HTERT RPE-1 (cell line): ENCODE measurements around the gene LCK.
"Not testable (repeated sequence)": the region's sequence is repeated elsewhere in the genome, so short reads cannot be mapped to it uniquely, and the experiment has no call there.

Experiments used
- in situ Hi-C: fragments of 300-500 bp; cut with MboI; formaldehyde crosslinking; loops from 4 replicates; pipeline ENCODE4 v1.14.3; 2020; ENCODE audit warnings: low sequenced_read_pairs

Gene LCK

DNA sequence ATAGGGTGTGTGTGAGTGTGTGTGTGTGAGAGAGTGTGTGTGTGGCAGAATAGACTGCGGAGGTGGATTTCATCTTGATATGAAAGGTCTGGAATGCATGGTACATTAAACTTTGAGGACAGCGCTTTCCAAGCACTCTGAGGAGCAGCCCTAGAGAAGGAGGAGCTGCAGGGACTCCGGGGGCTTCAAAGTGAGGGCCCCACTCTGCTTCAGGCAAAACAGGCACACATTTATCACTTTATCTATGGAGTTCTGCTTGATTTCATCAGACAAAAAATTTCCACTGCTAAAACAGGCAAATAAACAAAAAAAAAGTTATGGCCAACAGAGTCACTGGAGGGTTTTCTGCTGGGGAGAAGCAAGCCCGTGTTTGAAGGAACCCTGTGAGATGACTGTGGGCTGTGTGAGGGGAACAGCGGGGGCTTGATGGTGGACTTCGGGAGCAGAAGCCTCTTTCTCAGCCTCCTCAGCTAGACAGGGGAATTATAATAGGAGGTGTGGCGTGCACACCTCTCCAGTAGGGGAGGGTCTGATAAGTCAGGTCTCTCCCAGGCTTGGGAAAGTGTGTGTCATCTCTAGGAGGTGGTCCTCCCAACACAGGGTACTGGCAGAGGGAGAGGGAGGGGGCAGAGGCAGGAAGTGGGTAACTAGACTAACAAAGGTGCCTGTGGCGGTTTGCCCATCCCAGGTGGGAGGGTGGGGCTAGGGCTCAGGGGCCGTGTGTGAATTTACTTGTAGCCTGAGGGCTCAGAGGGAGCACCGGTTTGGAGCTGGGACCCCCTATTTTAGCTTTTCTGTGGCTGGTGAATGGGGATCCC, 22.5 kb downstream of the LCK start:
- in situ Hi-C loops = no loop called here

DNA sequence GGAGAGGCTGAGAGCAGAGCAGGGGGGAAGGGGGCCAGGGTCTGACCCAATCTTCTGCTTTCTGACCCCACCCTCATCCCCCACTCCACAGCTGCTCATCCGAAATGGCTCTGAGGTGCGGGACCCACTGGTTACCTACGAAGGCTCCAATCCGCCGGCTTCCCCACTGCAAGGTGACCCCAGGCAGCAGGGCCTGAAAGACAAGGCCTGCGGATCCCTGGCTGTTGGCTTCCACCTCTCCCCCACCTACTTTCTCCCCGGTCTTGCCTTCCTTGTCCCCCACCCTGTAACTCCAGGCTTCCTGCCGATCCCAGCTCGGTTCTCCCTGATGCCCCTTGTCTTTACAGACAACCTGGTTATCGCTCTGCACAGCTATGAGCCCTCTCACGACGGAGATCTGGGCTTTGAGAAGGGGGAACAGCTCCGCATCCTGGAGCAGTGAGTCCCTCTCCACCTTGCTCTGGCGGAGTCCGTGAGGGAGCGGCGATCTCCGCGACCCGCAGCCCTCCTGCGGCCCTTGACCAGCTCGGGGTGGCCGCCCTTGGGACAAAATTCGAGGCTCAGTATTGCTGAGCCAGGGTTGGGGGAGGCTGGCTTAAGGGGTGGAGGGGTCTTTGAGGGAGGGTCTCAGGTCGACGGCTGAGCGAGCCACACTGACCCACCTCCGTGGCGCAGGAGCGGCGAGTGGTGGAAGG, 23.7 kb downstream of the LCK start:
- in situ Hi-C loops = no loop called here

DNA sequence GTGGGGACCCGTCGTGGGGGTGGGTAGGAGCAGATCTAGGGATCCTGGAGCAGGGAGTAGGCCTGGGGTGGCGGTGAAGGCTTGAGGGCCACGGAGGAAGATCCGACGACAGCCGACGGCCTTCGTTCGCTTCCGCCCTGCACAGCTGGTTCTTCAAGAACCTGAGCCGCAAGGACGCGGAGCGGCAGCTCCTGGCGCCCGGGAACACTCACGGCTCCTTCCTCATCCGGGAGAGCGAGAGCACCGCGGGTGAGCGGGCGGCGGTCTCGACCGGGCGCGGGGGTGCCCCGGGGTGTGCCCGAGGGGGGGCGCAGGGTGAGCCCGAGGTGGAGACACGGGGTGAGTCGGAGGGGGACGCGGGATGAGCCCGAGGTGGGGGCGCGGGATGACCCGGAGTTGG, 24.4 kb downstream of the LCK start:
- in situ Hi-C loops = no loop called here

DNA sequence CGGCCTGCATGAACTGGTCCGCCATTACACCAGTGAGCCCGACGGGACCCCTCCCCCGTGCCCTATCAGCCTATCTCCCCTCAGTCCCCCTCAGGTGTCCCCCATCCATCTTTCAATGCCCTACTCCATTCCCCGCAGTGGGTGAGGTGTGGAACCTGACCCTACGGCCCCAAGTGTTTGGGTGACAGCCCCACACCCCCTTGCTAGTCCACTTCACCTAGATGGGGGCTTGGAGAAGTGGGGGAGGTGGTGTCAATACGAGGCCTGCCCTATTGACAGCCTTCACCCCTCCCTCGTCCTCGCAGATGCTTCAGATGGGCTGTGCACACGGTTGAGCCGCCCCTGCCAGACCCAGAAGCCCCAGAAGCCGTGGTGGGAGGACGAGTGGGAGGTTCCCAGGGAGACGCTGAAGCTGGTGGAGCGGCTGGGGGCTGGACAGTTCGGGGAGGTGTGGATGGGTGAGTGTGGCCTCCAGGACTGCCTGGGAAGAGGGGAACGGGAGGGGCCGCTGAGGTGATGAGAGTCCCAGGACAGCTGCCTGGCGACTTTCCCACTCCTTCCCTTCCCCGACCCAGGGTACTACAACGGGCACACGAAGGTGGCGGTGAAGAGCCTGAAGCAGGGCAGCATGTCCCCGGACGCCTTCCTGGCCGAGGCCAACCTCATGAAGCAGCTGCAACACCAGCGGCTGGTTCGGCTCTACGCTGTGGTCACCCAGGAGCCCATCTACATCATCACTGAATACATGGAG, 25.1 kb downstream of the LCK start:
- in situ Hi-C loops = no loop called here

DNA sequence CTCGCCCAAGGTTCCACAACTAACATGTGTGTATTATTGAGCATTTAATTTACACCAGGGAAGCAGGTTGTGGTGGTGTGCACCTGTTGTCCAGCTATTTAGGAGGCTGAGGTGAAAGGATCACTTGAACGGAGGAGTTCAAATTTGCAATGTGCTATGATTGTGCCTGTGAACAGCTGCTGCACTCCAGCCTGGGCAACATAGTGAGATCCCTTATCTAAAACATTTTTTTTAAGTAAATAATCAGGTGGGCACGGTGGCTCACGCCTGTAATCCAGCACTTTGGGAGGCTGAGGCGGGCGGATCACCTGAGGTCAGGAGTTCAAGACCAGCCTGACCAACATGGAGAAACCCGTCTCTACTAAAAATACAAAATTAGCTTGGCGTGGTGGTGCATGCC, 33.7 kb downstream of the LCK start:
- in situ Hi-C loops = not testable (repeated sequence)

DNA sequence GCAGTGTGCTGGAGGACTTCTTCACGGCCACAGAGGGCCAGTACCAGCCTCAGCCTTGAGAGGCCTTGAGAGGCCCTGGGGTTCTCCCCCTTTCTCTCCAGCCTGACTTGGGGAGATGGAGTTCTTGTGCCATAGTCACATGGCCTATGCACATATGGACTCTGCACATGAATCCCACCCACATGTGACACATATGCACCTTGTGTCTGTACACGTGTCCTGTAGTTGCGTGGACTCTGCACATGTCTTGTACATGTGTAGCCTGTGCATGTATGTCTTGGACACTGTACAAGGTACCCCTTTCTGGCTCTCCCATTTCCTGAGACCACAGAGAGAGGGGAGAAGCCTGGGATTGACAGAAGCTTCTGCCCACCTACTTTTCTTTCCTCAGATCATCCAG, 34.6 kb downstream of the LCK start:
- in situ Hi-C loops = no loop called here

DNA sequence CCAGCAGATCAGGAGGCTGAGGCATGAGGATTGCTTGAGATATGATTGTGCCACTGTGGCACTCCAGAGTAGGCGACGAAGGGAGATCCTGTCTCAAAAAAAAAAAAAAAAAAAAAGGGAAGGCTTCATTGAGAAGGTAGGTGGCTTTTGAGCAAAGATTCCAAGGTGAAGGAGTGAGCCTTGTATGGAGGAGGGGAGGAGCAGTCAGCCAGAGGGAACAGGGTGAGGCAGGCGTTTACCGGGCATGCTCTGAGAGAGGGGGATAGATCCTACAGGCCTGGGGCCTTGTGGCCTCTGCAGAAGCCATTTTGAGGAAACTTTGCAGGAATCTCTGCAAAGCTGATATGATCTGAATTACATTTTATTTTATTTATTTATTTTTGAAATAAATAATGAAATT, 35.7 kb downstream of the LCK start:
- in situ Hi-C loops = no loop called here

DNA sequence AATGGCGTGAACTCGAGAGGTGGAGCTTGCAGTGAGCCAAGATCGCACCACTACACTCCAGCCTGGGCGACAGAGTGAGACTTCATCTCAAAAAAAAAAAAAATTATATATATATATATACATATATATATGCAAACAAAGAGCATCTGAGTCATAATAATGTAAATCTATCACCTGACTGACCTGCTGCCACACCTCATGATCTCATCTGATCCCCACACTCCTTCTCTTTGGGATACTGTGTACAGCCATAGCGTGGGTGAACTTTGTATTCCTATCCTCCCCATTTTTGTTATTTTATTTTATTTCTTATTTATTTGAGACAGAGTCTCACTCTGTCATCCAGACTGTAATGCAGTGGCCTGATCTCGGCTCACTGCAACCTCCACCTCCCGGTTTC, 38.2 kb downstream of the LCK start:
- in situ Hi-C loops = no loop called here

DNA sequence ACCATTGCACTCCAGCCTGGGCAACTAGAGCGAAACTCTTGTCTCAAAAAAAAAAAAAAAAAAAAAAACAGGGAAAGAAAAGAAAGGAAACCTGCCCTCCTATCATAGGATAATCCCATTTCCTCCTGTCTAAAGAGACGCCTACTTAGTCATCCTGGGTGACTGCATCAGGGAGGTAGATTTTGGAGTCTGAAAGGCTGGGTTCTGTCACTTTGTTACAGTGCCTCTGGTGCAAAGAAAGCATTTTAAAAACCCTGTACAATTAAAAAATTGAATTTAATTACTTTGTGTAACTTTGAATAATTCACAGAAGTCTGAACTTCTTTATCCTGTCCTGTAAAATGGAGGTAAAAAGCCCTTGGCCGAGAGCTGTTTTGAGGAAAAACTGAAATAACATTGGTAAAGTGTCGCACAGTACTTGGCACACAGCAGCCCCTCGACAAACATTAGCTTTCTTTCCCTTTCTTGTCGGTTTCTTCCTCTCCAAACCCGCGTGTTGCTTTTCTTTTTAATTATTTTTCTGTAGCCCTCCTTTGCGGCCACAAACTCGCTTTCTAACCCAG, 40.2 kb downstream of the LCK start:
- in situ Hi-C loops = no loop called here

DNA sequence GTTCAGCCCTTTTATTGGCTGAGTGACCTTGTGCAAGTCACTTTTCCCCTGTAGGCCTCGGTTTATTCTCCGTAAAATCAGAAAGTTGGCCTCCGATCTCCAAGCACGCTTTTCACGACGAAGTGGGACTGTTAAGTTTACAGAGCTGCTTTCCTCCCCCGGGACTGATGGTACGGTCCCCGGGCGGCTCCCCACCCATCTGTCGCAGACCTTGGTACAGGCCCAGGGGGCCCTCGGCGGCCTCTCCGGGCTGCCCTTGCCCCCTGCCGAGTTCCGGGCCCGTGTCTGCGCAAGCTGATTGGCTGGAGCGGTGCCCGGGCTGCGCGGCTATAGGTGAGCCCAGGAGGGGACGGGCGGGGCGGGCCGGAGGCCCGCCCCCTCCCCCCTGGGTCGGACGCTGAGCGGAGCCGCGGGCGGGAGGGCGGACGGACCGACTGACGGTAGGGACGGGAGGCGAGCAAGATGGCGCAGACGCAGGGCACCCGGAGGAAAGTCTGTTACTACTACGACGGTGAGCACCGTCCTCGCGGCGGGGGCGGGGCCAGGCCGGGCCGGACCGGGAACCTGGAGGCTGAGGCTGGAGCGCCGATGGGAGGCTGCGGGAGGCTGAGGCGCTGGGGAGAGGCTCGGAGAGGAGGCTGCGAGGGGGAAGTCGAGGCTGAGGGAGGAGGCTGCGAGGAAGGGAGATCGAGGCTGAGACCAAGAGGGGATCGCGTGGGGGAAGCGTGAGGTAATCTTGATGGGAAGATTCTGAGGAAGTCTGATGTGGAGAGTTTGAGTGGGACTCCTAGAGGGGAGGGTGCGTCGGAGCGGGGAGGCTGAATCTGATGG, 40.9 kb downstream of the LCK start, which contains the start of gene HDAC1:
Gene HDAC1, plus strand, starts transcription at position 376 of the 831 bp plus-strand sequence. Its CDS starts 87 bp downstream, at position 463.
- in situ Hi-C loops = no loop called here

DNA sequence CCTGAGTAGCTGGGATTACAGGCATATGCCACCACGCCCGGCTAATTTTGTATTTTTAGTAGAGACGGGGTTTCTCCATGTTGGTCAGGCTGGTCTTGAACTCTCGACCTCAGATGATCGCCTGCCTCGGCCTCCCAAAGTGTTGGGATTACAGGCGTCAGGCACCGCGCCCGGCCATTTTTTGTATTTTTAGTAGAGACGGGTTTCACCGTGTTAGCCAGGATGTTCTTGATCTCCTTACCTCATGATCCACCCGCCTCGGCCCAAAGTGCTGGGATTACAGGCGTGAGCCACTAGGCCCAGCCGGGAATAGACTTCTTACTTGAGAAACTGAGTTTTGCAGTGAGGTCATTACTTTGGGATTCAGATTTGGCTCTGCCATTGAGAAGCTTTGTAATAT, 47.1 kb downstream of the LCK start:
- in situ Hi-C loops = not testable (repeated sequence)

DNA sequence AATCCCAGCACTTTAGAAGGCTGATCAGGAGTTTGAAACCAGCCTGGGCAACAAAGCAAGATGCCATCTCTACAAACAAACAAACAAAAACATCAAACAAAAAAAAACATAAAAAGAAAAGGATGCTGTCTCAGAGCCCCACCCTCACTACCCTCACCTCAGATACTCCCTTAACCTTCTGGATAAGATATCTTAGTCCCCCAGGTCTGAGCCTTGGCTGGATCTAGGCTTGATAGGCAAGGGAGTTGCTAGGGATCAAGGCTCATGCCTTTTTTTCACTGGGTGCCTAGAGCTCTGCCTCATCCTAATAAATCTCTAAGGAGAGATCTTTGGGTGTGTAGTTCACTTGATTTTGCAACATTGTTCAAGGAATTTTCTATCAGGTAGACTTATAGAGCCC, 48.3 kb downstream of the LCK start:
- in situ Hi-C loops = no loop called here

DNA sequence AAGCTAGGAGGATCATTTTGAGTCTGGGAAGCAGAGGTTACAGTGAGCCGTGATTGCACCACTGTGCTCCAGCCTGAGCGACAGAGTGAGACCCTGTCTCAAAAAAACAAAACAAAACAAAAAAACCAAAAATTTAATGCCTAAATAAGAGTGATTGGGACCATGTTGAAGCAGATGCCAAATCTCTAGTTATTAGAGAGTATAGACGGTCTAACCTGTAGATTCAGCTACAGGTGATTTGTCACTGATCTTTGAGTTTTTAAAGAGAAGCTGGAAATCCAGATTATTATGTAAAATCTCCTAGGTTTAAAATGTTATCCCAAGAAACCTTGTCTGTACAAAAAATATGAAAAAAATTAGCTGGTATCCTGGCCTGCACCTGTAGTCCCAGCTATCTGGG, 52.3 kb downstream of the LCK start:
- in situ Hi-C loops = no loop called here

DNA sequence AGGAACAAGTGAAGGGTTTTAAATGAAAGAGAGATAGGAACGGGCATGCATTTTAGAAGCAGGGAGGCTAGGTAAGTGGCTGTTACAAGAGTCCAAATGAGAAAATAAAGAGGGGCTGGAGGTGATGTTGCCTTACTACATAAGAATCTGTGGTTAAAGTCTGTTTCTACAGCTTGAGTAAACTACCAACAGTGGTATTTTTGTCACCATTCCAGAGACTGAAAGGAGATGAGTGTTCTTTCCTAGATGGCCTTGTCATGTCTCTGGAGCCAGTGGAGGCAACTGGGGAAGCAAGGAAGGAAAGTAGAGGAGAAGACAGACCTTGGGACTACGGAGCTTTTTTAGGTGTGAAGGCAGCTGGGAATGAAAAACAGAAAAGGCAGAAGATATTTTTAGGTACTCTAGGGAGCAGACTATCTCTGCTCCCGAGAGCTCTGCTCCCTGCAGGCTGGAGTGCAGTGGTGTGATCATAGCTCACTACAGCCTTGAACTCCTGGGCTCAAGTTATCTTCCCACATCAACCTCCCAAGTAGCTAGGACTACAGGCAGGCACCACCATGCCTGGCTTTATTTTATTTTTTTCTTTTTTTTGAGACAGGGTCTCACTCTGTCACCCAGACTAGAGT, 53.0 kb downstream of the LCK start:
- in situ Hi-C loops = no loop called here

DNA sequence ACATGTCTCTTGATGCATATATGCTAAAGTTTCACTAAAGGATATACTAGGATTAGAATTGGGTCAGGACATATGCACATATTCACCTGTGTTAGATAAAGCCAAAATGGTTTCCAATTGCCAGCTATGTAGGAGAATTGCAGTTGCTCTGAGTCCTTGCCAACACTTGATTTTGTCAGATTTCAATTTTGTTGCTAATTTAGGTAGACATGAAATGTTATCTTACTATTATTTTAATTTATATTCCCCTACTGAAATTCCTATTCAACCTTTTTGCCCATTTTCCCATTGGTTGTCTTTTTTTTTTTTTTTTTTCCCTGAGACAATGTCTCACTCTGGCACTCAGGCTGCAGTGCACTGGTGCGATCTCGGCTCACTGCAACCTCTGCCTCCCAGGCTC, 54.2 kb downstream of the LCK start:
- in situ Hi-C loops = no loop called here

DNA sequence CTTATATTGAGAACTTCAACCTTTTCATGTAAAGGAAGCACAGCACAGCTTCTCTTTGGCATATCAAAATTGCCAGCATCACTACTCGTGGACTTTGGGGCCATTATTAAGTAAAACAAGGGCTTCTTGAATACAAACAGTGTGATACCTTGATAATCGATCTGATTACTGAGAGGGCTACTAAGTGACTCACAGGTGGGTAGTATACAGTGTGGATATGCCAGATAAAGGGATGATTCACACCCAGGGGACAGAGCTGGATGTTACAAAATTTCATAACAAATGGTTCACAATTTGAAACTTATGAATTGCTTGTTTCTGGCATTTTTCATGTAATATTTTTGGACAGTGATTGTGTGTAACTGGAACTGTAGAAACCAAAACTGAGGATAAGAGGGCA, 56.3 kb downstream of the LCK start:
- in situ Hi-C loops = no loop called here

DNA sequence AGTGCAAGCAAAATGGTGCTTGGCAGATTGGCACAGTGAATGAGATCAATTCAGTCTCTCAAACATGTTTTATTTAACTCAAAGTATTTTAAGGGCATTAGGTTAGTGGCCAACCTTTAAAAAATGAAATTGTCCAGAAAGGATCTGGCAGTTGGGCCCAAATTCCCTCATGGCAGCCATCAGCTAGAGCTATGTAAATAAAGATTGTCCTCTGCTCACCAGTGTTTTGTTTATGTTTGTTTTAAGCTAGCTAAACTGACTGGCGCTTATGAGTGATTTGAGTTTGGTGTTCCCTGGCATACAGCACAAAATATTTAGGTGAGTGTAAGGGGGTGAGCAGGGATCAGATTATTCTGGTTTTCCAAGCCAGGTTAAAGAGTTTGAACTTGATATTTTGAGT, 58.9 kb downstream of the LCK start:
- in situ Hi-C loops = no loop called here

DNA sequence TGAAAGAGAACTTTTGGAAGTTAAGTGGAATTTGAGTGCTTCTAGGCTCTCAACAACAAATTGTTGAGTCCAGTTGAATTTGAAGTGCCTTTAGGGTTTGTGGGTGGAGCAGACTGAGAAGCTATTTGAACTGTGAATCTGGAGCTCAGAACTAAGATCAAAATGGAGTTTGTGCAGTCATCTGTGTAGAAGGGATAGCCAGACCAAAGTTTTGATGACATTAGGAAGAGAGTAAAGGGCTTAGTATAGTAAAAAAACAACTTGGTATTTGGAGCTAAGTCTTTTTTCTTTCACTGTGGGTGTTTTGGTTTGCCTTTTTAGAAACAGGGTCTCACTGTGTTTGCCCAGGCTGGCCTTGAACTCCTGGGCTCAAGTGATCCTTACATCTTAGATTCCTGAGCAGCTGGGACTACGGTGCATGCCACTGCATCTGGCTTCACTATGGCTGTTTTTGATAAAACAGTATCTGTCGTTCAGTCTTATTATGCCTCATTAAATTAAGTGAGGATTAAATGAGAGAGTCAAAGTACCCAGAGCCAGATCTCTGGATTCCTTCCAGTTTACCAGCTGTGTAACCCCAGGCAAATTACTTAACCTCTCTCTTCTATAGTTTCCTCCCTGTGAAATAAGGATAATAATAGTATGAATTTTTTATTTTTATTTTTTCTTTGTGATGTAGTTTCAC, 60.8 kb downstream of the LCK start:
- in situ Hi-C loops = no loop called here

DNA sequence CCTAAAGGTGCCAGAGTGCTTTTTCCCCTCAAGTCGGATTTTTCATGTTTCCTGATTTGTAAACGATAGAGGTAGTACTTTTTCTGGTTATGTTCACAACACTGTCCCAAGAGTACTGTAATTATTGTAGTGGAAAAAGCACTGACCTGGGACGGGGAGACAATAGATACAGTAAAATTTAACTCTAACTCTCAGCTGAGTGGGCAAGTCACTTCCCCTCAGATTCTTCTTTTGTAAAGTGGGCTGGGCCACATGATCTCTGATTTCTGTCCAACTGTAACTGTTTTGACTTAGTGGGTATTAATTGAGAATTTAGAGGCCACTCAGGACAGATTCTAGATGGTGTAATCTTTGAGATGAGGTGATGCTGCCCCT, 65.8 kb downstream of the LCK start:
- in situ Hi-C loops = no loop called here
